Astrocyte of the hippocampus (primary cell): ENCODE results near the gene RDH12.
"Not testable (repeated sequence)": the region's sequence is repeated elsewhere in the genome, so short reads cannot be mapped to it uniquely, and the experiment has no call there.

Experiments used
- DNase-seq: peaks from one replicate; pipeline ENCODE4 v3.0.0; 2011; ENCODE audit warnings: low read depth, low spot score

Gene RDH12

DNA sequence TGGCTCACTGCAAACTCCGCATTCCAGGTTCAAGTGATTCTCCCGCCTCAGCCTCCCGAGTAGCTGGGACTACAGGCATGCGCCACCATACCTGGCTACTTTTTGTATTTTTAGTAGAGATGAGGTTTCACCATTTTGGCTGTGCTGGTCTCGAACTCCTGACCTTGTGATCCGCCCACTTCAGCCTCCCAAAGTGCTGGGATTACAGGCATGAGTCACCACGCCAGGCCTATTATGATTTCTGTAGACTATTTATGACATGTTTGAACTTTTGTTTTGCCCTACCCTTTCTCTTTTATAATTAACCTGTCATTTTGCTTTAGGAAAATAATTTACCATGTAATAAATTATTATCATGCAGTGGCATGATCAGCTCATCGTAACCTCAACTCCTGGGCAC is at the start of gene RDH12:
Gene RDH12, plus strand, starts transcription at position 395 of the 400 bp plus-strand sequence. CDS start 20,757 bp downstream, outside the sequence.
- not testable (repeated sequence) for DNase-seq

DNA sequence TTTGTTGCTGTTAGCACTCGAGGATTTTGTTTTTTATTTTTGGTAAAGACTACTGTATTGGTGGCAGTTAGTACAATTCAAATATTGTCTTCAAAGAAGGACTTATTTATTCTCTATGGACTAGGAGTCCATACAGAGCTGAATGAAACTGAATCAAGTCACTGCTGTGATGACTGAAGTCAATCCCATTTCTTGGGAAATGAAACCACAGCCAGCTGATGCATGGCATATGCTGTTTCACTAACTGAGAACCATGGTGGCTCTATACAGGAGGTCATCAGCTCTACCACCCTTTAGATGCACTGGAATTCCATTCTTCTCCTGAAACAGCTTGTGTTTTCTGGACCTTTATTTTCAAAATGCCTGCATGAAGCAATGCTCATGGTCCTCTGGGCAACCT is 49.5 kb upstream of the RDH12 start:
- DNase-seq: no peak

DNA sequence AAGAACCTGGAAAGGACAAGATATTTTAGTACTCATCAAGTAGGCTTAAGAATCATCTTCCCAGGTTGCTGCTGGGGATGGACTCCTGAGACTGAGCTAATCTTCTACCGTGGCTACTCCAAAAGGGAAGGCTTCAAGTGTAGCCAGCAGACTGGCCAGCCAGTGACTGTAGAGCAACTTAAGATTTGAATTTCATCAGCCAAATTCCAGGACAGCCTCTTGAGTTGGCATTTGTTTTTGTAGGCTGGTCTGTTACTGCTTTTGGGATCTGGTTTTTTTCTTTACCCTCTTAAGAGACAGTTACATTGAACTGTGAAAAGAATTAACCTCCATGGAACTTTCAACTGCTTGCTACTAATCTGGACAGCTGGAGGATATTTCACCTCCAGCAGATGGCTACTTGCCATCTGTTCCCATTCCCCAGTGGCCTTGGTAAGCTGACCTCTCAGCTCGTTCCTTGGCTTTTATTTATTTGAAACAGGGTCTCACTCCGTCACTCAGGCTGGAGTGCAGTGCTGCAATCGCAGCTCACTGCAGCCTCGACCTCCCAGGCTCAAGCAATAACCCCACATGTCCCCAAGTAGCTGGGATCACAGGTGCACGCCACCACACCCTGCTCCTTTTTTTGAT is 47.9 kb upstream of the RDH12 start:
- DNase-seq: no peak

DNA sequence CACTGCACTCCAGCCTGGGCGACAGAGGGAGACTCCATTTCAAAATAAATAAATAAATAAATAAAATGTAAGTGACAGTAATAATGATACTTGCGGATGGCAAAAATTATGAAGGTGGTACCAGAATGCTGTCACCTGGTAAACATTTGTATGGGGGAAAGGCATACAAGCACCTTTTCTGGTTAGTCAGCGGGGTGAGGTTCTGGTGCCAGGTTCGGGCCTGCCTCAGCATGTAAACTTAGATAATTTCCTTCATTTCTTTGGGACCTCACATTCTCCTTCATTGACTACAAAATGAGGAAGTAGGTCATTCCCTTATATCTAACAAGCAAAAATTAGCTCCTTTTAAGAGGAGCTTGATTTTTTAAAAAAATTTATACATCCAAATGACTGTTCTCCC is 38.1 kb upstream of the RDH12 start:
- DNase-seq: no peak

DNA sequence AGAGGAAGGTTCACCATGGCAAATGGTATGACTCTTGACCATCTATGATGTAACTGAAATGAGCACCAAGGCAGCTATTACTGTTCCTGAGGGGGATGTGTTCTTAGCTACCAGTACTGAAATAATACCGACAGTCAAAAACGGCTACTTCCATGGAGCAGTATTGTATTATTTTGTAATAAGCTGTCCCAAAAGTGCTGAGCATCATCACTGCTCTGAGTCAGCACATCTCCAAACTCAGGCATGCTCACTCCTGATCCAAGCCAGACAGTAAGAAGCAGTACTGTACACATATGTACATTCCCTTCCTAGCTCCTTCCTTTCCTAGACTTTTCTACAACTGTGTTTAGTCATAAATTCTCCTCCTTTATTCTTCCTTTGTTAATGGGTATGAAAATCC is 35.8 kb upstream of the RDH12 start:
- peak; percentile 38 for DNase-seq

DNA sequence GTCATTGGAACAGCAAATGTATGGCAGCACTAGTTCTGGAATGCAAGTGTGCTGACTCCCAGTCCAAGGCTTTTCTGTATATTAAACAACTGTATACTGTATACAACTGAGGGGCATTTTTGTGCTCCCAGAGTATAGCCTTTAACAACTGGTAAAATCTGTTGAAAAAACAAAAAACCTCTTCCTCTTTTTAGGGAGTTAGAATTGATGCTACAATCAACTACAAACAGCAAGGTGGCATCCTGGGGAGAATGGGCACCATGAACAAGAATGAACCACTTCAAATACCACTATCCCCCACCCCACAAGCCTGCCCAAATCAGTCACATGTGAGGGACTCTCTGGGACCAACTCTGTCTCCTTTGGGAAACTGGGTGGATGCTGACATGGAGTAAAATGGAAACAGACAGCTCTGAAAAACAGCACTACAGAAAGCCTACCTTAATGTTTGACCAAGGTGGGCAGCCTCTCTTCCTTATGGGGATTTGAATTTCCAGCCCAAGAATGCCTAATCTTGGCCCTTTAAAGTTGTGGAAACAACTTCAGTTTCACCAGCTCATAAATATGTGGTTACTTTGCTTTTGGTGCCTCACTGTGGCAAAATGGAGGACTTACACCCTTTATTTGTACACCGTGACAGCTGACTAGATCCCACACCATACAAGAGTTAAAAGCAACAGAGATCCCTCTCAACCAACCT is 34.8 kb upstream of the RDH12 start:
- peak; percentile 75 for DNase-seq

DNA sequence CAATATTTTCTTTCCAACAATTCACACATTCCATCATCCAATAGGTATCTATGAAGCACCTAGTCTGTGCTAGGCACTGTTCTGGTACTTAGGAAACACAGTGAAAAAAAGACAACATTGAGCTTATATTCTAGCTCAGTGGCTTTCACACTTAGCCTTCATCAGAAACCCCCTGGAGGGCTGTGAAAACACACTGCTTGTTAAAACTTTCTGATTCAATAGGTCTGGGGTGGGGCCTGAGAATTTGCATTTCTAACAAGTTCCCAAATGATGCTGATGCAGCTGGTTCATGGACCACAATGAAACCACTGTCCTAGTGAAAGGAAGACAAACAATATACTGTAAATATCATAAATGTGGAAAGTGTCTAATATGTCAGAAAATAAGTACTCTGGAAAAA is 33.1 kb upstream of the RDH12 start:
- no peak for DNase-seq

DNA sequence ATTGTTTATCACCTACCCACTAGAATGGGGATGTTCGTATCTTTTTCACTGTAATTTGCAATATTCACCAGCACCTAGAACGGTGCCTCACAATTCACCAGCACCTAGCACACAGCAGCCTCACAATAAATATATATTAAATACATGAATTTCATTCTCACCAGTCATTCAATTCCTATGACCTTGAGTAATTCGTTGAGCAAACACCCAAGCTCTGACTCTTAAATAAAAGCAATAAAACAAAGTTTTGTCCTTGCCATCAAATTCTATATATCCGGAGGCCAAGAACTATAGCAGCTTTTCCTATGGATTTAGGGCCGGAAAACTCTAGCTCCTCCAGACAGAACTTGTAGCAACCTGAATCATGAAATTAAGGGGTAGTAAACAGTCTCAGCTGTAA is 28.2 kb upstream of the RDH12 start:
- DNase-seq: no peak

DNA sequence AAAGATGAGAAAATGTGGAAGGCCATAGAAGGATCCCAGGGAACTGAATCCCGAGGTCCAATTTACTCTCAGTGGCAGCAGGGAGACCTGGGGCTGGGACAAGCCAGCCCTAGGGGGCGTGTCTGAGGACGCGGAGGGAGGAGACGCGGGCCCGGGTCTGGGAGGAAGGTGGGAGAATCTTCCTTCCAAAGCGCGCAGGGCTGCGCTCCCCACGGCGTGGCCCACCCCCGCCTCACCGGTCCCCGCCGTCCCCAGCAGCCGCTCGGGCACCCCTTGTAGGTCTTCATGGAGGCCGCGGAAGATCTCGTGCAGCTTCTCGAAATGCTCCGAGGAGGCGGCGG is 27.6 kb upstream of the RDH12 start:
- DNase-seq: peak; percentile 80

DNA sequence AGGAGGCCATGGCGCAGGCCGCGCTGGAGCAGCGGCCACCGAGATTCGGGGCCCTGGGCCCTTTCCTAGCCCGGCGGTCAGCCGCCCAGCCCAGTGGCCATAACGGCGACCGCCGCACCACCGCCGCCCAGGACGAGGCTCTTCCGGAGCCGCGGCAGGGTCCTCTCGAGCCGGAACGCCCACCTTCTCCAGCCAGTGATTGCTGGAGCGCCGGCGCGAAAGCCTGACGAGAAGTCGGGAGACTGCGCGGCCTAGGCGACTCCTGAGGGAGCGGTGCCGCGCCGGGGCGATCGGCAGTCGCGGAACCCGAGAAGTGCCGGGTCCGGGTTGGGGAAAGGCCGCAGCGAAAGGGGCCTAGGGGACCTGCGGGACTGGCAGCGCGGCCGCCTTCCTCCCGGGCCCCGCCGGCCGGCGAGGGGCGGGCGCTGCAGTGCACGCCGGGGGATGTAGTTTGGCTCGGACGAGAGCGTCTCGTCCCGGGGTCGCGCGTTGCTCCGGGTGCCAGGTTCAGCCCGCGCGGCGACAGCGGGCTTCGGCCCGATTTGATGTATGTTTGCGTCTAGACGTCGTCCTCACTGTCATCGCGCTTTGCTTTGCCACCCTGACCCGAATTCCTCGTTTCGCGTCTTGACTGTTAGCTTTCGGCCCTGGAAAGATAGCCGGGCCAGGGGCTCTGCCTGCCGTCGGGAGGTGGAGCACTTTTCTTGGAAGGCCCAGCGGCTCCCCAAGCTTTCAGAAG is 27.0 kb upstream of the RDH12 start, which contains the start of gene VTI1B:
Gene VTI1B, minus strand, starts transcription at position 153 of the 739 bp plus-strand sequence. Its CDS starts 143 bp downstream, at position 10.
- peak; percentile 94 for DNase-seq

DNA sequence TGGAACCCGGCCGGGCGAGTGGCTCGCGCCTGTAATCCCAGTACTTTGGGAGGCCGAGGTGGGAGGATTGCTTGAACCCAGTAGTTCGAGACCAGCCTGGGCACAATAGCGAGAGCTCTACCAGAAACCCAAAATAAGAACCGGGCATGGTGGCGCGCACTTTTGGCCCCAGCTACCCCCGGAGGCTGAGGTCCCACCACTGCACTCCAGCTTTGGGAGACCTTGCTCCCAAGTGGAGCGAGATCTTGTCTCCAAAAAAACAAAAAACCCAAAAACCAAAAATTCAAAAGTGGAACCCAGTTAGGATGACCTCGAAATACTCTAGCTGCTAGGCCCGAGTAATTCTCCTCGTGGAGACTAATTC is 26.5 kb upstream of the RDH12 start:
- no peak for DNase-seq

DNA sequence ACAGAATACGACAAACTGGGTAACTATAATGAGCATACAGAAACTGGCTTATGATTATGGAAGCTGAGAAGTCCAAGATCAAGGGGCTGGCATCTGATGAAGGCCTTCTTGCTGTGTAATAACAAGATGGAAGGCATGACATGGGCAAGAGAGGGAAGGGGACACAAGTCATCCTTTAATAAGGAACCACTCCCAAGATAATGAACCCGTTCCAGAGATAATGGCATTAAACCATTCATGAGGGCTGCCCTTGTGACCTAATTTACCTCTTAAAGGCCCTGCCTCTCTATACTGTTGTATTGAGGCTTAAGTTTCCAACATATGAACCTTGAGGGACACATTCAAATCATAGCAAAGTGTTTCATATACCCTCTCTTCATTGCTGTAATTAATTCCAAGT is 22.7 kb upstream of the RDH12 start:
- no peak for DNase-seq

DNA sequence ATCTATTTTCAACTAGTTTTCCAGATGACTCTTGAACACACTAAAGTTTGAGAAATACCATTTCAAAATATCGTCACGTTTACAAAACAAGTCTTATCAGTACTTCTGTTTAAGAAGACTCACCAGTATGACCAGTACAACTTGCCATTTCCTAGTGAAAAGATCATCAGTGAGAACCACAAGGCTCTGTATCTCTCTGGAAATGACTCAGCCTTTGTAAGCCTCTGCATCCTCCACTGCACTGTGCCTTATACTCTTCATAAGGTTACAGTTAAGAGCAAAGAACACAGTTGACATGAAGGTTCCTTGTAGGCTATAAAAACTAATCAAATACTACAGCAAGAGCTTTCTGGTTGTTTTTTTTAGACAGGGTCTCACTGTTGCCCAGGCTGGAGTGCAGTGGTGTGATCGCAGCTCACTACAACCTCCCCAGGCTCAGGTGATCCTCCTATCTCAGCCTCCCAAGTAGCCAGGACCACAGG is 21.5 kb upstream of the RDH12 start:
- DNase-seq: peak; percentile 29

DNA sequence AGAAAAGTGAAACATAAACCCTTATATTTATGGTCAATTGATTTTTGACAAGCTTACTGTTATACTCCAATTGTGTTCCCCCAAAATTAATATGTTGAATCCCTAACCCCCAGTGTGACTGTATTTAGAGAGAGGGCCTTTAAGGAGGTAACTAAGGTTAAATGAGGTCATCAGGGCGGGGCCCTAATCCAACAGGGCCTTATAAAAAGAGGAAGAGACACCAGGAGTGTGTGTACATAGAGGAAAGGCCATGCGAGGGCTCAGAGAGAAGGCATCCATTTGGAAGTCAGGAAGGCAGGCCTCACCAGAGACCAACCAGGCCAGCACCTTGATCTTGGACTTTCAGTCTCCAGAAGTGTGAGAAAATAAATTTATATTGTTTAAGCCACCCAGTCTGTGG is 20.7 kb upstream of the RDH12 start:
- DNase-seq: no peak

DNA sequence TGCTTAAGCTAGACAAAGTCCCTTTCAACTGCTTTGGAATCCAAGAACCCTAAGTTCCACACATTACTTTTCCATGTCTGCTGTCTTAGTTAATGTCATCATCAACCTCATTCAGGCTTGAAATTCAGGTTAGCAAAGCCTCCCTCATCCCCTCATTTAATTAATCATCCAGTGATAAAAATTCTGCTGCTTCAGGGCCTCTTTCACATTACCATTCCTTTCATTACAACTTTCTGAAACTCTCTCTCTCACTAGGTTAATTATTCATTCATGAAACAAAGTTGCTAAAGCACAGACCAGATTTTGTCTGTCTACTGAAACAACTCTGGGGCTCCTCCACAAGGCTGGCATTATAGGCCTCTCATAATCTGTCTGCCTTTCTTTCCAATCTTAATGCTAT is 17.8 kb upstream of the RDH12 start:
- DNase-seq: no peak

DNA sequence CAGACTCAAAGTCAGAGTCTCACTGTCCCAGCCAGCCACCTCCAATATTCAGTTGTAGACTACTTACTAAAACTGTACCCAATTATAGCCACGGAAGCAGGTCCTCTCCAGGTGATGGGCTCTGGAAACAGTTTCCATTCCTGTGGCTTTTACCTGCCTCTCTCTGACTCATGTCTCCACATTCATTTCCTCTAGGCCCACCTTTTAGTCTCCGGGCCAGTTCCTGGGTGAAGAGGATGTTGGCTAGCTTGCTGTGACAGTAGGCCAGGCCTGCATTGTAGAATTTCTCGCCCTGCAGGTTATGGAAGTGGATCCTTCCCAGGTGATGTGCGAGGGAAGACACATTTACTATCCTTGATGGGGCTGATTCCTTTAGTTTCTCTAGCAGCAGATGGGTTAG is 11.7 kb upstream of the RDH12 start:
- no peak for DNase-seq

DNA sequence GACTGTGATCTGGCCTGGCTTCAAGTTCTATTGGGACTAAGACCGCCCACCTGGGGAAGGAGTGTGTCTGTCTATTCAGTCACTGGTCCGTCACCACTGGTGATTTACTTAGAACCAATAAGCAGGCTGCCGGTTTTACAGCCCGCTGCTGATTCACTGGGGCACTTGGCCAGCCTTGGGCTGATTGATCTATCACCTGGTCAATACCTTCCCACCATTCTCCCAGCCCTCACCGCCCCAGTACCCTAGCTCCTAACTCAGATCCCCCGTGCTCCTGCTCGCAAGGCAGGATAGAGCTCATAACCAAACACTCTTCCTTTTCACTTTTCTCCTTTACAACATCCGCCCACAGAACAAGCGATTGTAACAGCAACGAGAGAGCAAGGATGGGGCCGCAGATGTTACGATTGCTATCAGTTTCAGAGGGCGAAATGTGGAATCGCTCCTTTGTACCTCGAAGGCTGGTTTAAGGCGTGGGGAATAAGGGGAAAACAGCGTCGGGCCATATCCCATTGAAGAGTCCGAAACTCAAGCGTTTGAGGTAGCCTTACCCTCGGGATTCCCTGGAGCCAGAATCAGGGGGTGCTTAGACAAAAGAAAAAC is 6.8 kb upstream of the RDH12 start:
- DNase-seq: peak; percentile 92

DNA sequence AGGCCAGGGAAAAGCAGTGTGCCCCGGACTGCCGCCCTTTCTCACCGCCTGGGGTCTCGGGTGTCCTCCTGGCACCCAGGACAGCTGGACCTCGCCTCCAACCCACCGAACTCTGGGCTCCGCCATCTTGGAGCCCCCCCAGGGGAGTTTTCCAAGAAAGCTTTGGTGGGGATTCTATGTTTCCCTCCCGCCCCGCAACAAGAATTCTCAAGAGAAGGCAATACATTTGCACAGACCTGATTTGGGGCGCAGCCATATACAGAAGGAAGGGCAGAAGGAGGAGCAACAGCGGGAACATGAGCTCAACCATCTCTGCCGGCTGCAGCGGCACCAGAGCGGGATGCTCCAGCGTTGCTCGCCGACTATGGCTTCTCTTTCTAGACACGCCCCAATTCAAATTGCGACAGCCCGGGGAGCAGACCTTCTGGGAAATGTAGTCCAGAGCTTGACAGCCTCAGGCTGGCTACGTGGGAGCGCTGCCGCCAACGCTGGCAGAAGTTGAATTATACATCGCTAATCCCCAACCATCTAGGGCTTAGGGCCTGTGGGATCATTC is 6.2 kb upstream of the RDH12 start, which contains the start of gene RDH11:
Gene RDH11, minus strand, starts transcription at position 371 of the 556 bp plus-strand sequence. Its CDS starts 61 bp downstream, at position 310.
- DNase-seq: peak; percentile 95

DNA sequence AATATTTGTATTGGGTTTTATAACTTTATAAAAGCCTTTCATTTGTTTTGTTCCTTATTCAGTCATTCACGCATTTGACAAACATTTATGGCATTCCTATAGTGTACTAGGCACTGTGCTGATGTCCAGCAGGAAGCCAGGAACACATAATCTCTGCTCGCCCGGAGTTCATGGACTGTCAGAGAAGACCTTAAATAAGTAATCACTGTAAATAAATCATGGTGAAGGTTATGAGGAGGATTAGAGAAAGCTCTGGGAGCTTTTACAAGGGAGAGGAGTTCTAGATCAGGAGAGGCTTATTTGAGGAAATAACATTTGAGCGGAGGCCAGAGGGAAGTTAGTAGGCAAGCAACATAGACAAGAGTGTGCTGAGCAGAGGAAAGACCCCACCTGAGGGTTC is 4.7 kb upstream of the RDH12 start:
- DNase-seq: no peak

DNA sequence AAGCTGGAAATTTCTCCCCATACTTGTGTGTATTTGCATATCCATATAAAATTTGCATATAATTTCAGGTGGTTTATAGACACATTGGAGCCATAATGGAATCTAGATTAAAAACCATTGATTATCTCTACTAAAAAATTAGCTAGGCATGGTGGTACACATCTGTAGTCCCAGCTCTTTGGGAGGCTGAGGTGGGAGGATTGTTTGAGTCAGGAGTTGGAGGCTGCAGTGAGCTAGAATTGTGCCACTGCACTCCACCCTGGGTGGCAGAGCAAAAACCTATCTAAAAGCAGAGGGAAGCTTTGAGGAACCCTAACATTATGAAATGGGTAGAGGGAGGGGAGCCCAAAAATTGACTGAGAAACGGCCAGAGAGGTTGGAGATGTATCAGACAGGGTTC is 3.5 kb upstream of the RDH12 start:
- DNase-seq: no peak

DNA sequence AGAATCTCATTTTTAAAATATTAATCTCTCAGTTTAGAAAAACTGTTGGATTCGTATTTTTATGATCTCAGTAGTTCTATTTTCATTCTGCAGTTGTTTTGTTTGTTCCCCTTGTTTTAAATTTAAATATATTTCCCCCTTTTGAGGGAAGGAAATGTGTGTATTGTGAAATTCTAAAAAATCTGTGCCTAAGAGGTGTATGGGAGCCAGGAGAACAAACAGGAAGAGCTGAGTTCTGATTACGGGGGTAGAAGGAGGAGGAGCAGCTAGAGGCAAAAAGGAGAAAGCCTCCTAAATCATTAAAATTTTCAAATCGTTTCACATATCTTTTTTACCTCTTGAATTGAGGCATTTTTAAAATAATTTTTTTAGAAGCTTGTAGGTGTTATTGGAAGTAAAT is 2.3 kb downstream of the RDH12 start:
- DNase-seq: no peak
